GM21390 (cell line): Measurements from ENCODE around the gene MCCC1.
A peak's percentile ranks its signal among the peaks of the same experiment; 100 is the strongest.
"Not testable (repeated sequence)": the region's sequence is repeated elsewhere in the genome, so short reads cannot be mapped to it uniquely, and the experiment has no call there.

ENCODE experiments used
- ATAC-seq: cut with Tn5 transposase; IDR thresholded peaks from one replicate; pipeline ENCODE4 v1.9.1; 2021; ENCODE audit not compliant: unreplicated experiment

MCCC1 gene

GRCh38 chr3:183103950-183104349 lies 4.7 kb upstream of the MCCC1 start:
- not testable (repeated sequence) for ATAC-seq

- not testable (repeated sequence) for ATAC-seq
Measured at GRCh38 chr3:183101040-183101439, 1.7 kb upstream of the MCCC1 start.

- ATAC-seq = no peak
Measured at GRCh38 chr3:183100376-183100775, 1.1 kb upstream of the MCCC1 start.

DNA sequence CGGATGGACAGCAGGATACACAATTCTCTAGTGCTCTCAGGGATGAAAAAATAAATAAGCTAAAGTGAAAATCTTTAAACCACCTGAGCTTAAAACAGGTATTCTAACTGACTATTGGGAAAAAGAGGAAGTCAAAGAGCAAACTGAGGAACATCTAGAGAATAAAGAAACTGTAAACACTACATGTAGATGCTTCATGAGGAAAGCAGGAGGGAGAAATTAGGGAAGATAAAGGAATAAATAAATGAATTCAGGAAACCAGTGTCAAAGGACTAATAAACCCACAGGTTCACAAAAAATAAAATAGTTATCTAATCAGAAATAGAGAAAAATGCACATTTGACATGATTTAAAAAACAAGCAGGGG lies 525 bp upstream of the MCCC1 start:
- peak; percentile 5 for ATAC-seq

- no peak for ATAC-seq
Measured at GRCh38 chr3:183098536-183099025, 715 bp downstream of the MCCC1 start.

- ATAC-seq = no peak
Measured at GRCh38 chr3:183094711-183095110, 4.6 kb downstream of the MCCC1 start.

DNA sequence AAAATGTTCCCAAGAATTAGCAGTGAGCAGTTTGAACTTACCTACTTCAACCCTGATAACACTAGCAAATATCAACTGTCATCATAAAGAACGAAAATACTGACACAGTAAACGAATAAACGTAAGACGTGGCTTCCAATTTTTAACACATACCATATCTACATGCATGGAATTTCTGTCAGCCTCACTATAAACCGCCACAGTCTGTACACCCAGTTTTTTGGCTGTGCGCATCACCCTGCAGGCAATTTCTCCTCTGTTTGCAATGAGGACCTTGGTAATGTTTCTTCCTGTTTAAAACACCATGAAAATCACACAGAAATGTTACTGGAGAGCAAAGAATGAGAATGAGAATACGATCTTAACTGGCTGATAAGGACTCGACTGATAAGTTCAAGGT lies 7.0 kb downstream of the MCCC1 start:
- no peak for ATAC-seq

GRCh38 chr3:183087184-183087583 lies 12.1 kb downstream of the MCCC1 start:
- ATAC-seq = no peak

GRCh38 chr3:183085634-183086390 lies 13.5 kb downstream of the MCCC1 start:
- ATAC-seq = no peak

DNA sequence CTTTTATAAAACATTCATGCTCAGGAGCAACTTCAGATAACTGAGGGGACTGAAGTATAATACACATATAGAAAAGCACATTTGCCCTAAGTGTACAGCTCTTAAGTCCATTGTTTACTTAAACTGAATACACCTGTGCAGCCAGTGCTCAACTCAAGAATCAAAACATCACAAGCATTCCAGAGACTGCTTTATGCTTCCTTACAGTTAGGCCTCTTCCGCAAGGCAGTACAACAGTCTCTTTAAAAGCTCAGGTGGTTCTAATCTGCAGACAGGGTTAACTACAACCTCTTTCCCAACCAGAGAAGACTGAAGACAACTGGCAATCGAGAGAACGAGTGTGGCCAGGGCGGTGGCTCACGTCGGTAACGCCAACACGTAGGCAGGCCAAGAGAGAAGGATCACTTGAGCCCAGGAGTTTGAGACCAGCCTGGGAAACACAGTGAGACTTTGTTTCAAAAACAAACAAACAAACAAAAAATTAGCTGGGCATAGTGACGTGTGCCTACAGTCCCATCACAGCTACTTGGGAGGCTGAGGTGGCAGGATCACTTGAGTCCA lies 16.9 kb downstream of the MCCC1 start:
- ATAC-seq = no peak

GRCh38 chr3:183081459-183082183 lies 17.7 kb downstream of the MCCC1 start:
- ATAC-seq = no peak

GRCh38 chr3:183080628-183081027 lies 18.7 kb downstream of the MCCC1 start:
- ATAC-seq = no peak

DNA sequence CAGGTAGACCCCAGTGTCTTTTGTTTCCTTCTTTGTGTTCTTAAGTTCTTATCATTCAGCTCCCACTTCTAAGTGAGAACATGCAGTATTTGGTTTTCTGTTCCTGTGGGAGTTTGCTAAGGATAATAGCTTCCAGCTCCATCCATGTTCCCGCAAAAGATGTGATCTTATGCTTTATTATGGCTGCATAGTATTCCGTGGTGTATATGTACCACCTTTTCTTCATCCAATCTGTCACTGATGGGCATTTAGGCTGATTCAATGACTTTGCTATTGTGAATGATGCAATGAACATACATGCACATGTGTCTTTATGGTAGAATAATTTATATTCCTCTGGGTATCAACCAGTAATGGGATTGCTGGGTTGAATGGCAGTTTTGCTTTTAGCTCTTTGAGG lies 24.4 kb downstream of the MCCC1 start:
- no peak for ATAC-seq

GRCh38 chr3:183074261-183074660 lies 25.0 kb downstream of the MCCC1 start:
- ATAC-seq = no peak

GRCh38 chr3:183073839-183074238 lies 25.5 kb downstream of the MCCC1 start:
- no peak for ATAC-seq

DNA sequence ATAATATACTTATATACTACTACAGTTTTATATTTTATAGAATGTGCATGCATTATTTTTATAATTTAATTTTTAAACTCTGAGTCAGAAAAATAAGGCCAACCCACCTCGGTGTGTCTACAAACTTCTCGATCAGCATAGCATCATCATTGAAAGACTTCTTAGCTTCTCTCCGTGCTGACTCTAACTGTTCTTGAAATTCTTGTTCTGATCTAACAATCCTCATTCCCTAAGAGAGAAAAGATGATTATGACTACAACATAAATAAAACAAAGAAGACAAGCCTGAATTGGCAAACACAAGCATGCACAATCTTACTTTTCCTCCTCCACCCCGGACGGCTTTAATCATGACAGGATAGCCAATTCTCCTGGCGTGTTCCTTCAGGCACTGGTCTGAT lies 28.4 kb downstream of the MCCC1 start:
- no peak for ATAC-seq

GRCh38 chr3:183069086-183069485 lies 30.2 kb downstream of the MCCC1 start:
- no peak for ATAC-seq

DNA sequence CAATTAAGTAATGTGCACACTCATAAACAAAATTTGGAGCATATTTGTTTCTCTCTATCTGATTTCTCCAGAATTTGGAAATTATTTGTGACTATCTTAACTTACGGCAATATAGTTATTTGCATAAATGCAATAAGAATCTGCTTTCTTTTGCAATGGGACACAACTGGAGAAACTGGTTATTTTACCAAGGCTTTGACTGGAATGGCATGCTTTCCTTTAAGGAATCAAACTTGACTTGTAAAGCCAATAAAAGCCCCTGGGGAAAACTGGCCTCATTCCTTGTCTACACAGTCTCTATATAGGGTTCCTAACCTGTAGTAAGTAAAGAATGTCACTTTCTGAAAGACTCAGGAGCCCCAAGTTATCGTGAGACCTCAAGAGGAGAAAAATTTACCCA lies 32.4 kb downstream of the MCCC1 start:
- not testable (repeated sequence) for ATAC-seq

- no peak for ATAC-seq
Measured at GRCh38 chr3:183064475-183064874, 34.8 kb downstream of the MCCC1 start.

- ATAC-seq = no peak
Measured at GRCh38 chr3:183061391-183062172, 37.7 kb downstream of the MCCC1 start.

- ATAC-seq = no peak
Measured at GRCh38 chr3:183058351-183058750, 40.9 kb downstream of the MCCC1 start.
